ENCODE measurements around the gene RBSN. TPM values are rescaled to one million over a fixed set of nuclear protein-coding genes. Genes with fewer than 3 reads are reported as not detected.

Gene RBSN
- total and polyA plus RNA-seq, 2 experiments from 2014 or later, result 10.6 to 26.5 TPM

GRCh38 chr3:15053541-15053940 is 45.4 kb downstream of the RBSN start:
- Mint-ChIP-seq H3K9me3 (no peaks in the 10 kb centered on the region; the same call in 2 of the 3 replicates), H3K4me1 (peaks cover 18% of the 10 kb centered on the region), H3K27ac (no peak overlapping the region), H3K27me3 (ENCODE audit: insufficient read depth, low read depth, poor library complexity) (peaks cover 2% of the 10 kb centered on the region), H3K36me3 (ENCODE audit: low read depth) (peaks cover 66% of the 10 kb centered on the region), H3K4me3 (no peak overlapping the region)
- no peak overlapping the region for H2AFZ ChIP-seq
- no peak overlapping the region for H3K27ac ChIP-seq (ENCODE audit: low read depth)
- peaks cover 77% of the 10 kb centered on the region for H3K79me2 ChIP-seq (replicated peaks; ENCODE audit: insufficient read depth)
- H4K20me1 ChIP-seq (replicated peaks; ENCODE audit: insufficient read depth), result peaks cover 47% of the 10 kb centered on the region
- ATAC-seq (no peak), DNase-seq (ENCODE audit: low spot score) (no peak)
- peaks cover 41% of the 10 kb centered on the region for H3K36me3 ChIP-seq (ENCODE audit: insufficient read depth)
- no peak overlapping the region for H3K4me3 ChIP-seq
- no peaks in the 10 kb centered on the region for H3K4me1 ChIP-seq (ENCODE audit: insufficient read depth)
- no peaks in the 10 kb centered on the region for H3K27me3 ChIP-seq (ENCODE audit: insufficient read depth)
- peaks cover 13% of the 10 kb centered on the region; the same call in 1 of the 2 replicates for H3F3A ChIP-seq (replicated peaks; ENCODE audit: low read depth)
- no peak for TF ChIP-seq POLR2AphosphoS5 (IDR thresholded peaks at IDR 0.05; ENCODE audit: low read depth)
- TF ChIP-seq STAT1 (IDR thresholded peaks at IDR 0.05; ENCODE audit: unreplicated experiment), result no peak
- no peak for TF ChIP-seq EZH2phosphoT487 (IDR thresholded peaks at IDR 0.05; ENCODE audit: unreplicated experiment)
- TF ChIP-seq EZH2 (IDR thresholded peaks at IDR 0.05; ENCODE audit: low read depth, unreplicated experiment), result no peak
- TF ChIP-seq CTCF (conservative IDR thresholded peaks at IDR 0.05; ENCODE audit: low read depth in 2 of 2), result no peak
- TF ChIP-seq ZNF462 (CRISPR knock-in tag; IDR thresholded peaks at IDR 0.05), result no peak
- H3K9me2 ChIP-seq (ENCODE audit: insufficient read depth), result no peaks in the 10 kb centered on the region
- H3K4me2 ChIP-seq, result no peak overlapping the region

Data from GM23338 (cell line).